Ovary (tissue), 3 donors: ENCODE data around the gene HAP1.

ENCODE experiments used
- CTCF ChIP-seq, 3 donors: fragments of 450-650 bp in 2 of 3; fragments of 200-600 bp in 1 of 3; IDR thresholded peaks; one replicate each; pipeline versions ENCODE4 v1.5.1 to v1.8.0; 2016 to 2022; ENCODE audit warnings: antibody characterized with exemption in 3 of 3, mild to moderate bottlenecking in 1 of 3
- POLR2A ChIP-seq: fragments of 450-650 bp; IDR thresholded peaks from one replicate; pipeline ENCODE4 v1.6.1; 2017; ENCODE audit warnings: antibody characterized with exemption, mild to moderate bottlenecking, moderate library complexity
- donor health status: DM: no; HTN: no; CAD: no.

GRCh38 chr17:41772586-41773189 is 38.2 kb upstream of the HAP1 start:
- TF ChIP-seq POLR2A: no peak
- TF ChIP-seq CTCF (IDR thresholded peaks at IDR 0.05): no peak
